Epithelial cell of esophagus (primary cell): ENCODE measurements around the gene APOL4.
A peak's percentile ranks its signal among the peaks of the same experiment; 100 is the strongest.

Experiments used
- DNase-seq: peaks from one replicate; pipeline ENCODE4 v3.0.0; 2010; ENCODE audit warnings: low read depth
- H3K4me3 ChIP-seq: 2 replicates; pipeline ENCODE4 v1.5.1; 2011; ENCODE audit warnings: mild to moderate bottlenecking, low read length, control low read depth
- CTCF ChIP-seq: IDR thresholded peaks from 2 replicates; pipeline ENCODE4 v1.5.1; 2011; ENCODE audit warnings: low read depth, mild to moderate bottlenecking, low read length, control low read depth, inconsistent platforms; ENCODE audit not compliant: insufficient read depth; ENCODE audit errors: missing control alignments

Gene APOL4

GRCh38 chr22:36149441-36149840 is 52.2 kb downstream of the APOL4 start:
- peak; percentile 52 for DNase-seq
- no peak overlapping the region for H3K4me3 ChIP-seq
- no peak for TF ChIP-seq CTCF

- no peak for DNase-seq
- no peak for TF ChIP-seq CTCF
- no peak overlapping the region for H3K4me3 ChIP-seq
These were observed 53.2 kb downstream of the APOL4 start for GRCh38 chr22:36148411-36148810.

- H3K4me3 ChIP-seq = no peak overlapping the region
- TF ChIP-seq CTCF = no peak
- no peak for DNase-seq
These were observed 54.3 kb downstream of the APOL4 start for GRCh38 chr22:36147196-36147791.

- TF ChIP-seq CTCF = no peak
- no peak overlapping the region for H3K4me3 ChIP-seq
These were observed 55.7 kb downstream of the APOL4 start for GRCh38 chr22:36145881-36146280.

GRCh38 chr22:36144886-36145541 is 56.6 kb downstream of the APOL4 start:
- peak; percentile 42 for DNase-seq
- no peak overlapping the region for H3K4me3 ChIP-seq
- peak; percentile 71 for TF ChIP-seq CTCF

More at GRCh38 chr22:36145881-36146280, 55.7 kb downstream of the APOL4 start:
- DNase-seq = no peak

- no peak for TF ChIP-seq CTCF
- no peak for DNase-seq
- H3K4me3 ChIP-seq = no peak overlapping the region
These were observed 57.7 kb downstream of the APOL4 start for GRCh38 chr22:36143956-36144355.

GRCh38 chr22:36143066-36143815 is 58.4 kb downstream of the APOL4 start:
- TF ChIP-seq CTCF = no peak
- no peak for DNase-seq
- H3K4me3 ChIP-seq = no peak overlapping the region
